Uterine smooth muscle cell (primary cell): ENCODE results near the gene RANBP3. TPM values are rescaled to one million over a fixed set of nuclear protein-coding genes. Genes with fewer than 3 reads are reported as not detected.

Experiments used
- total RNA-seq: library from RNA; depleted of rRNA; stranded (reverse); fragments of >200 nt; gene quantifications from 2 replicates; pipeline ENCODE4 v1.2.3, GENCODE V29; 2014

The RANBP3 gene
- 36.1 and 44.5 TPM in 2 replicates for total RNA-seq

DNA sequence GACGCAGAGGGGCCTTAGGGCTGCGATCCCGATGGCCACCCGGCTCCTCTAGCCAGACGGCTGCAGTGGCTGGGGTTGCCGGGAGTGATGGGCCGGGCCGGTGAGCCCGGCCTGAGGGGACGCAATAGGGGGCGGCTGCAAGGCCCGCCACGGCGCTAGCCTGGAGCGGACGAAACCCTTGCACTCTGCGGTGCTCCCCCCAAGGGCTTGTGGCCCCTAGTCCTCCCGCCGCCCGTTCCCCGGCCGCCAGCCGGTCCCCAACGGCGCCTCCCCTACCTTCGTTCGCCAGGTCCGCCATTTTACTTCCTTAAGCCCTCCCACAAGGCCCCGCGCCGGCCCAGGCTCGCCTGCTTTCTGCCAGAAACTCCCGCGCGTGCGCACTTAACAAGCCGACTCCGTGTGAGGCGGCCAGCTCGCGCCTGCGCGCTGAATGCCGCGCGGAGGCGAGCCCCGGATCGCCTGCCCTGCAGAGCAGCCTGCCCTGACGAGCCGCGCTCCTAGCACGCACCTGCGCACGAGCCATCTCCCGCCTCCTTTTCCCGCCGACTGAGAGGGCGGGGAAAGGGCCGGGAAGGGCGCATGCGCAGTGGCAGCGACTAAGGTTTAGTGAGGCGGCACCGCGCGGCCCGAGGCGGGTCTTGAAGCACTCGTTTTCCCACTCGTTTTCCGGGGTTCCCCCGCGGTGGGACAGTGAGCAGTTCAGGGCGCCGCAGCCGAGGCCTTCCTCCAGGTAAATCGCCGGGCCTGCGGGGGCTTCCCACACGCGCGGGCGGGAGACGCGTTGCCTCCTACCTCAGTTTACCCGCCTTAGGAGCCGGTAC lies at the start of gene RANBP3:
Gene RANBP3 (minus strand): TSS at position 356 of the 821 bp plus-strand sequence. CDS start 58 bp downstream, at position 298.

DNA sequence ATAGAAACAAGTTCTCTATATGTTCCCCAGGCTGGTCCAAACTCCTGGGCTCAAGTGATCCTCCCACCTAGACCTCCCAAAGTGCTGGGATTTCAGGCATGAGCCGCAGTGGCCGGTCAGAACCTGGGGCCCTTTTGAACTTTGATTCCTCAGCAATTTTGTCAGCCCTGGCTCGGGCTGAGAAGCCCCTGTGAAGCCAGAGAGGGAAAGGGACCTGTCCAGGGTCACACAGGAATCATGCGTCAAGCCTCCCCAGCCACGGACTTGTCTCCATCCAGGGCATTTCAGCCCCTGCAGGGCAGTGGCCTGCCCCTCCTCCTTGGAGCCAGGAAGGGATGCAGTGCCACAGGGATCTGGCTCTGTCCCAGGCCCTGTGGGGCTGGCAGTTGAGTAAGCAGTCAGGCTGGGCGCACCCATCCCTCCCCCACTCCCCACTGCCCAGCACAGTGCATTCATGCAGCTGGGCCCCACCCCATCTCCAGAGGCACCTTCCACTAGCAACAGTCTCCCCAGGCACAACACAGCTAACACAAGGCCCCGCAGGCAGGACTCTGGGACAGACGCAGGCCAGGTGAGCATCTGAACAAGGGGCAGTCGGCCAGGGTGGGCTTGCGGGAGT lies 64.1 kb downstream of the RANBP3 start, which contains the start of gene CAPS:
Gene CAPS (plus strand): TSS at position 516 of the 619 bp plus-strand sequence. CDS start 153 bp downstream, outside the sequence.

GRCh38 chr19:5904352-5905113 lies 73.4 kb downstream of the RANBP3 start, which contains the start of gene VMAC:
TSS of gene VMAC (plus strand) at chr19:5904872. CDS start at chr19:5904891, 19 bp downstream.

GRCh38 chr19:5903624-5904351 lies 74.2 kb downstream of the RANBP3 start, which contains the start of gene NDUFA11:
TSS of gene NDUFA11 (minus strand) at chr19:5903790. CDS start at chr19:5903708, 82 bp downstream.

Other genes with a start within 250 kb of the RANBP3 start
- gene PRR22, start 193.4 kb downstream of the RANBP3 start, total RNA-seq: 0.22 and 0.37 TPM in 2 replicates
- gene DUS3L, start 187.0 kb downstream of the RANBP3 start, total RNA-seq: 33.4 and 47.6 TPM in 2 replicates
- gene NRTN, start 173.1 kb downstream of the RANBP3 start, total RNA-seq: not detected in 2 replicates
- not detected in 2 replicates for gene FUT6, start 138.4 kb downstream of the RANBP3 start, total RNA-seq
- gene FUT3, start 126.7 kb downstream of the RANBP3 start, total RNA-seq: not detected in 2 replicates
- gene FUT5, start 107.6 kb downstream of the RANBP3 start, total RNA-seq: not detected in 2 replicates
- gene NDUFA11, start 74.3 kb downstream of the RANBP3 start, total RNA-seq: 253 and 291 TPM in 2 replicates
- gene VMAC, start 73.3 kb downstream of the RANBP3 start, total RNA-seq: 3.5 and 8.0 TPM in 2 replicates
- 1.4 and 4.5 TPM in 2 replicates for gene CAPS, start 63.9 kb downstream of the RANBP3 start, total RNA-seq
- 3.9 and 8.0 TPM in 2 replicates for gene RFX2, start 132.4 kb upstream of the RANBP3 start, total RNA-seq
- gene ACSBG2, start 157.5 kb upstream of the RANBP3 start, total RNA-seq: not detected in 2 replicates